Stimulated activated naive CD8-positive, alpha-beta T cell treated with anti-CD3 and anti-CD28 coated beads, Interleukin-15, Interleukin-2, amounts not matched to agents 100 U/mL and 50 U/mL, for 24 hours (primary cell): Measurements from ENCODE around the gene DPF3.
A peak's percentile ranks its signal among the peaks of the same experiment; 100 is the strongest.

Experiments
- ATAC-seq: fragments of 150-1000 bp; cut with Tn5 transposase; one replicate; pipeline ENCODE4 v1.10.0; 2021
- DNase-seq: peaks from one replicate; pipeline ENCODE4 v3.0.0; 2021

Gene DPF3

DNA sequence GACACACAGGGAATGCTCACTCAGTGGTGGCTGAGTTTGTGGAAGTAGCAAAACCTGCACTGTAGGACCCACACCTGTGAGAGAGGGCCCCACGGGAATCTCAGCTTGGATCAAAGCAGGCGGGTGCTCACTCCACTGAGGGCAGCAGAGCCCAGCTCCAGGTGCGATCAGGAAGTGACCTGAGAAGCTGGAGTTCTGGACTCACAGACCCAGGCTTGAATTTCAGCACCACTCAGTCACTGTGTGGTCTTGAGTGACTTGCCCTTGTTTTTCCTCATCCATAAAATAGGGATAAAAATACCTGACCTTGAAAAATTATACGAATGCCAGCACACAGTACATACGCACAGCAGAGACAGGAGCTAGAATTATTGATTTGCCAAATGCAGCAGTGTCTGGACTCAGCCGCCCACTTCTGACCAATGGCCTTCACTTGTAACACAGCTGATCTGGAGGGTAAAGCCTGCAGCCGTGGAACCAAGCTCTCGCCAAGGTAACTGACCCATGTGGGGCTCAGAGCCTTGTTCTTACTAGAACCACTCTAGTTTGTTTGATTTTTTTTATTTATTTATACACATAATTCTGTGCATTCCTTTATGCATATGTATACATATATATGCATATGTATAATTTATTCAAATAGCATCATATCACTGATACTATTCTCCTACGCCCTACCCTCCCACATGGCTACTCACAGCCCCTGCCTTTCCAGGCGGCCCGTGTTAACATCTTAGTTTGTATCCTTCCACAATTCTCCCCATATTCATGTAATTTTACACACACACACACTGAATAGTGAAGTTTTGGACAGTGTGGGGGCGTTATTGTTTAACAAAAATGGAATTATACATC lies 53.9 kb downstream of the DPF3 start:
- ATAC-seq (no peak), DNase-seq (no peak)

DNA sequence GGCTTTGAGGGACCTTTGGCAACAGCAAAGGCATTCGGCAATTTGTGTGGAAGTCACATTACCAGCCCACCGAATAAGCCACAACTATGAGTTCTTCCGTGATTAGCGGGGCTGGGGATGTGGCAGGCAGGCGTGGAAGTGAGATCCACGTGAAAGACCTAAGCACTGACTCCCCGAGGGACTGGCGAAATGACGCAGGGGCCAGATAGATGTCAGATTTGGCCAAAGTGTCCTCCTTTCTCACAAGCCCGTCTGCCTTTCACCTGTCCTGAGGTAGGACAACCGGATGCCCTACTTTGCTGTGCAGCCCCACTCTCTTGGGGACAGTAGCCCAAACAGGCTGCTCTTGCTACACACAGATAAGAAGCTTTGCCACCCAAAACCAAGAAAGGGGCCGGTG lies 54.5 kb downstream of the DPF3 start:
- no peak for DNase-seq
- ATAC-seq, result no peak

DNA sequence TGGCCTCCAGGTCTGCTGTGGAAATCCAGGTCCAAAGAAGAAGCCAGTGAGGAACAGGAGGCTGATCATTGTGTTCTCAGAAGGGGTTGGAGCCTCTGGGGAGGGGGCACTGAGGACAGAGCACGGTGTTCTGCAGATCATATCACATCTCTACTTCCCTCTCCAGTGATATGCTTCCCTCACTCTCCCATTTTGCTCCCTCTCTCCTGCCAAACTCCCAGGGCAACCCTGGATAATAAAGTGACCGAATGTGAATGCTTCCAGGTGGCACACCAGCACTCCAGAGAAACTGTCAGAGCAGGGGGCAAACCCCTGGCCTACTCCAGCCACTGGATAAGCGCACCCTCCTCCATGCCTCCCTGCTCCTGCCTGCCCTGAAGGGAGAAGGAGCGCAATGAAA lies 57.8 kb downstream of the DPF3 start:
- no peak for ATAC-seq

DNA sequence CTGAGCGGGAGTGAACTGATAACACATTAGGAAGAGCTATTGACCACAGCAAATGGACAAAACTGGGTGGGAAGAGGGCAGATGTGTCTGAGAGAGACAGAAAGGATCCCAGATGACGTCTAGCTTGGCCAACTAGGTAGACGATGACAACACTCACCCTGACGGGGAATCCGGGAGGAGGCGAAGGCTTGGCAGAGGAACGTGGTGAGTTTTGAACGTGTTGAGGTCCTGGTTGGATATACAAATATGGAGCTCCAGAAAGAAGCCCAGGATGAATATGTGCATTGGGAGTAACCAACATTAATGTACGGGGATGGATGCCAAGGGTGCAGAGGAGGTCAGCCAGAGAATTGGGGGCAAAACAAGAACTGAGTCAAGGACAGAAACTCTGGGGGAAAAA lies 60.7 kb downstream of the DPF3 start:
- no peak for DNase-seq
- ATAC-seq, result no peak

More for the DNA sequence above, 57.8 kb downstream of the DPF3 start:
- DNase-seq, result no peak

DNA sequence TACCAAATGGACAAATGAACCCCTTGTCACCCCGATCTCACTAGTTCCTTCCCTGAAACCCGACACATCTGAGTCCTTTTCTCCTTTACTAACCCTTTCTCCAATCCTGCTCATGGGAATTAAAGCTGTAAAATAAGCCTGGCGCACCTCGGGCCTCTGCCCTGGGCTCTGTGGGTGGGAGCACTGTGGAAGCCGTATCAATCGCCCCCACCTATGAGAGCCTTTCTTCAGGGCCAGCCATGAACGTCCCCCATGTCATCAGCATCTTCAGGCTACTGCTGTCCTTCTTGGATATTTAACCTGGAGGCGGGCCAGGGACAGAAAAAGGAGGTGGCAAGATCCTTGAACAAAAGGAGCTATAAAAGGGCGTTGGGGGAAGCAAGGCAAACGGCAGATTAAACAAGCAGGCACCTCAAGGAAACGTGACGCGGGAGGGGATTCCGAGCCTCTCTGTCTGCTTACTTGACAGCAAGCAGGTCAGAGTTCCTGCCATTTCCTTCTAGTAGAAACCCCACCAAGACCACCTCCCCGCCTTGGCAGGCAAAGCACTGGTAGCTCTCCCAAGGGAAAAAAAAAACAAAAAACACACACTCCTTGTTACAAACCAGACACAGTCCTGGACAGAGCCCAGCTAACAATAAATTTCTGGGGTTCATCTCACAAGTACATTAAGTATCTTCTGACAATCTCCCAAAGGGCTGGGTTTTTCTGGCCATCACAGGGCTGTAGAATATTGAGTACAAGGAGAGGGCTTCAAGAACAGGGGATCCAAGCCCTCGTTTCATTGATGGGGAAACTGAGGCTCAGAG lies 62.9 kb downstream of the DPF3 start:
- DNase-seq, result no peak
- no peak for ATAC-seq

DNA sequence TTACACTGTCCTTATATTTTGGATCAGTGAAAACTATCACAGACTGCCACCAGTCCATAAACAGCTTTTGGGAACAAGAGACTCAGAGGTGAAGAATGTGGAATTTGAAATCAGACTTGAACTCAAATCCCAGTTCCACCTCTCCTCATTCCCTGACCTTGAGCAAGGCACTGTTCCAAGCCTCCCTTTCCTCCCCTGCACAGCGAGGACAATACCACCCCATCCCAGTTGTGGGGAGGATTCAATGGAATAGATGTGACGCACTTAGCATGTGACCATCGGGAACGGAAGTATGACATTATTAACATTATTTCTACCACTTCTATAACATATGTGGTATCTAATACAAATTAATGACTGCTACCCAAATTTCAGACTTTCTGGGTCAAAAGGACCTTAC lies 63.5 kb downstream of the DPF3 start:
- DNase-seq (no peak), ATAC-seq (no peak)

DNA sequence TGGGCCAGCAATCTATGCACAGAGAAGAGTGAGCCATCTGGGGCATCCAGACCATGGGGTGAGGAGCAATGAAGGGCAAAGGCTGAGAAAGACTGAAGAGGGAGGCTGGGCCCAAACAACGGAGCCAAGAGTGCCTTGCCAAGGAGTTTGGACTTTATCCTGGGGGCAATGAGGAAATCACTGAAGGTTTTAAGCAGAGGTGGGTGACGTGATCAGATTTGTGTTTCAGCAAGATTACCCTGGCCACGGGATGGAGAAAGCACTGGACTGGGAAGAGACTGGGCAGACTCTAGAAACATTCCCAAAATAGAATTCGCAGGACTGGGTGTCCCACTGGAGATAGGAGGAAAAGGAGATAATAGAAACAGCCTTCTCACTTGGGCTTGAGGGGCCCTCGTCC lies 65.3 kb downstream of the DPF3 start:
- ATAC-seq (no peak), DNase-seq (no peak)

DNA sequence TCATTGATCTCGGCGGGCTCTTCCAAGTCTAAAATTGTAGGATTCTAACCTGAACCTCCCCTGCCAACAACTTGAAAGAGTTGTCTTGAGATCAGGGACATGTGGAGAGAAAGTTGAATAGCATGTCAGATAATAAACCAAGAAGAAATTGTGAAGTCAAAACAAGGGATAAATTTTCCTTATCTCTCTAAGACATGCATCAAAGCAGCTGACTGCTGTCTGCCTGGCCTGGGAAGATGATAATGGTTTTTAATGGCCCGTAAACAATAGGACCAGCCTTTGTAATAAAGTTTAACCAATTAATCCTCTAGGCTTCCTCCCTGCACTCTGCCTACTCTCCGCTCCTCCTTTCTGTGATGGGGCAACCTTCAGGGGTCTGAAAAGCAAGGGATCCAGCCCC lies 67.9 kb downstream of the DPF3 start:
- DNase-seq, result no peak
- ATAC-seq, result no peak

DNA sequence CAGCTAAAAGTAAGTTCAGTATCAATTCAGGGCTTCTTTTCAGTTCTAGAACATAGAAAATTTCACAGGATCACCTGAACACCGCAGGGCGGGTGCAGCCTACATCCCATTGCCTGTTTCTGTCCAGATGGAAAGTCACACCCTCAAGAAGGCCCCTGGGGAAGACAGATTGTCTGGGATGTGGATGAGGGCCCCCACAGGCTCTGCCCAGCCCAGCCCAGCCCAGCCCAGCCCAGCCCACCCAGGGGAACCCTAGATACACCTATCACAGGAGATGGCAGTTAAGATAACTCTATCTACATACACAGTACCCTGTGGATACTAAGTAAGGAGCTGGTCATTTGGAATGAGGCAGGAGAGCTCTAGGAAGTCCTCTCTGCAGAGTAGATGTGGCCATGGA lies 68.4 kb downstream of the DPF3 start:
- DNase-seq (no peak), ATAC-seq (no peak)

DNA sequence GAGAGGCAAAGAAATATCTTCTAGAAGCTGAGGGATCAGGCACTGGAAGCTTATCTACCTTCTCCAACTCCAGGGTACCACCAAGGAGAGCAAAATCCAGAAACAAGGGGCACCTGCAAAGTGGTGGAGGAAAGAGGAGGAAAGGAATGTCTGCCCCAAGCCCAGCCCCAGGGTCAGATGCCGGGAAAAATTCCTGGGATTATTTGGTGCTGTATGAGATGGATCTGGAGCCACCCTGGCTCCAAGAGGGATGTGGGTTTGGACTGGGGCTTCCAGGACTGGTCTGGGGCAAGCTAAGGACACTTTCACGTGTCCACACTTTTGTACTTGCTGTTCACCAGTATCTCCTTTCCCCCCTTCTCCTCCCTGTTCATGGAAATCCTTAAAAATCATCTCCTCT lies 69.8 kb downstream of the DPF3 start:
- ATAC-seq, result no peak
- DNase-seq, result no peak

DNA sequence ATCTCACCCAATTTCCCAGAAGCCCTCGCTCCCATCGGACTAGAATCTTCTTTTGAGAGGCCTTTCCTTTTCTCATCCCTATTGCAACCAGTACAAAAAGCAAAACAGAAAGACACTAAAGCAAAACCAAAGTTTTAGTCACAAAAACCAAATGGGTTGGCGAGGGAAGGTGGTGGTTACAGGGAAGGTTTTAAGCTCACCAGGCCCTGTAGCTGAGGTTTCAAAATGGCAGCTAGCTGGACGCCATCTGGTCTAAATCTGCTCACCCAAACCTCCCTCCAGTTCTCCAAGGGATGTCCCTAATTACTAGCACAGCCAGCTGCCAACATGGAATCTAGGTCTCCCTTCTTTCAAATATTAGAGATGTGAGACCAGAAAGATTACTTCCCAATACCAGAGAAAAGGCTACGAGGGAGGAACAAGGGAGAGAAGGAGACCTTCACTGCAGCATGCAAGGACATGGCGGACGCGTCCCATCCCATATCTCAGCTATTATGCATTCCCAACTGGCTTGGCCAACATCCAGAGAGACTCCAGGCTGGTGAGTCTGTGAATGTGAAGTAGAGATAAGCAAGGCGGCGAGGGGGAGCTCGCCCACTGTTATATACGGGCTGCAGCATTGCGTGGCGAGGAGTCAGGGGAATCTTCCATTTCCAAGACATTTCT lies 70.8 kb downstream of the DPF3 start:
- DNase-seq, result no peak
- no peak for ATAC-seq

DNA sequence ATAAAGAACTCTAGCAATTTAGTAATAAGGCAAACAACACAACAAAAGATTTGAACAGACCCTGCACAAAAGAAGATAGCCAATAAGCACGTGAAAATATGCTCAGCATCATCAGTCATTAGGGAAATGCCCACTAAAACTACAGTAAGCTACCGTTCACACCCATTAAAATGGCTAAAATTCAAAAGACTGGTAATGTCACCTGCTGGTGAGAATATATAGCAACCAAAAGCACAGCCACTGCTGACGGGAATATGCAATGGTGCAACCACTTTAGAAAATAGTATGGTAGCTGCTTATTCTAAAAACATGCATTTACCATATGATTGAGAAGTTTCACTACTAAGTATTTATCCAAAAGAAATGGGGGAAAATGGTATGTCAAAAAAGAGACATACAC lies 74.9 kb downstream of the DPF3 start:
- no peak for ATAC-seq
- DNase-seq, result no peak

DNA sequence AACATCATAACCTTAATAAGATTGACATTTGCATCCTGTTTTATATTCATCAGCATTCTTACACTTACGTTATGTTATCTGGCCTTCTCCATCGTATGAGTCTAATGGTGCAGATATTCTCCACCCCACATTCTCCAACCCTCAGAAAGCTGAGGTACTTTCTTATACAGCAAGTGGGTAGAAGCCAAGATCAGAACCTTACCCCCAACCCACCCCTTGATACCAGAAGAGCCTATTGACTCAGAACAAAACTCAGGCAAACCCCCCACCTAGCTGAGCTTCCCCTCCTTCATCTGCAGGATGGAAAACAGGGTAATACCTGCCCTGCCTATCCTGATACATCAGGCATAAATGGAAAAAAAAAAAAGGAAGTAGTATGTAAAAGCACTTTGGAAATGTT lies 77.6 kb downstream of the DPF3 start:
- ATAC-seq (peak; percentile 55), DNase-seq (no peak)

DNA sequence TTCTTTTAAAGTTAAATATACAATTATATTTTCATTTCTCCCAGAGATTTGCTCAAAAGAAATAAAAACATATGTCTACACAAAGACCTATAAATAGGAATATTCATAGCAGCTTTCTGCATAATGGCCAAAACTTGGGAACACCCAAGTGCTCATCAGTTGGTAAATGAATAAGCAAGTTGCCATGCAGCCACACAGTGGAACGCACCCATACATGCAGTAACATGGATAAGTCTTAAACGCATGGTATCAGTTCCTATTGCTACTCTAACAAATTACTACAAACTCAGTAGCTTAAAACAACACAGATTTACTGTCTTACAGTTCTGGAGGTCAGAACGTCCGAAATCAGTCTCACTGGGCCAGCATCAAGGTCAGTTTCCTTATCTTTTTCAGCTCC lies 78.5 kb downstream of the DPF3 start:
- no peak for ATAC-seq
- no peak for DNase-seq

DNA sequence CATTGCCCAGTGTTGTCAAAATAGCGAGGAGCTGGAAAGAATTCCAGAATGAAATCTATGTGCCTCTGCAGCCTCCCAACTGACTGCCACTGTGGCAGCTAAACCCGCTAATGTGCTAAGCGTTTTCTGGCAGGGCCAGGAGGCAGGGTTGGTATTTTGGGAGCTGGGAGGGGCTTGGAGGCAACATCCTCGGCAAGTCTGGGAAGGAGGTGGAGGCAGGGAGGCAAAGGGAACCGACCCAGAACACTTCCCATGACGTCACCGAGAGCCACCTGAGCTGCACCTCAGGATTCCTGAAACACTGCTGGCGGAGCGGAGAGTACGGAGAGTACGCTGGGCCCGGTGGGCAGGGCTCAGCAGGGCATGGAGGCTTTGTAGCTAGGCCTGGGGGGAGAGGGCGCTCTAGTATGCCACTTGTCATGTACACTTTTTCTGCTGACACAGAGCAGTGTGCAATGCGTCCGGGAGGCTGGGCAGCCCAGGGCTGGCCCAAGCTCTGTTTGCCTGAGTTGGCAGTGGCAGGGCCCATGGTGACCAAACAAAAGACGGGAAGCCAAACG lies 81.5 kb downstream of the DPF3 start:
- DNase-seq, result no peak
- ATAC-seq, result no peak

DNA sequence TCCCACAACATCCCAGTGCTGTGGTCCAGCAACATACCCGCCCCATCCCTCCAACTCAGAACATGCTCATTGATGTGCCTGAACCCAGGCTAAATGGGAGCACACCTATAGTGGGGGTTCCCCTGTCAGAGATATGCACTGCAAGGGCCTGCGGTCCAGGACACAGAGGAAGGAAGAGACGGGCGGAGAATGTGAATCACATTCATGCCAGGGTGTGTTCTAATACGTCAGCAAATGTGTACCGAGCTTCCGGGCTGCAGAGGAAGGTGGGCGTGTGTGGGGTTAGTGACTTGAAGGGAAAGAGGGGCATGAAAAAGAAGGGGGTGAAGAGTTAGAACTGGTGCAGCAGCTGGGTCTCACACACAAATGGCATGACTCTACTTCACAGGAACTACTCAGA lies 83.7 kb downstream of the DPF3 start:
- DNase-seq (peak; percentile 70), ATAC-seq (peak; percentile 99)

DNA sequence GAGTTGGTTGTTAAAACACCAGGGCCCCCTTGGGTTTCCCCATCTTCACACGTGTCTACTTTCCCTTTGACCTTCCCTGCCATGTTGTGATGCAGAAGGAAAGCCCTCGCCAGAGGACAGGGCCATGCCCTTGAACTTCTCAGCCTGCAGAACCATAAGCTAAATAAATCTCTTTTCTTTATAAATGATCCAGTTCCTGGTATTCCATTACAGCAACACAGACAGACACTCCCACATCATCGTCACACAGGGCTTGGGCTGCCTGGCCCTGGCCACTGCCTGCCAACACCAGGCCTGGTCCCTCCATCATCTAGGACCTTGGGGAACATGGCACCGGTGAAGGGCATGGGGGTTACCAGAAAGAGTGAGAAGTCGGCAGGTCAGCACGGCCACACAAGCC lies 84.8 kb downstream of the DPF3 start:
- ATAC-seq (no peak), DNase-seq (no peak)

DNA sequence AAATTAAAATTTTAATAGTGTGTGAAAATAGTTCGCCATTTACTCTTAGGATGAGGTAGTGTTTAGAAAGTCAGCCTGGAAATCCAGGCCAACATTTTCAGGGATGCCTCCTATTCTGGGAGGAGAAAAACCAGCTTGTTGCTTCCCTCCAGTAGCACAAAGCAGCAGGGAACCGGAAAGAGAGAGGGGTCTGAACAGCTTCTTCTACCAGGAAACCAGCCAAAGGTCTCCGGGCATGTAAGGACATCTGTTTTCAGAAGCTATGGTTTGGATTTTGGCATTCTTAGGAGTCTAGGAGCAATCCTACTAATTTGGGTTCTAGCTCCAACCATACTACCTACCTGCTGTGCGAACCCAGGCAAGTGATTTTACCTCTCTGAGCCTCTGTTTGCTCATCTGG lies 85.3 kb downstream of the DPF3 start:
- DNase-seq (no peak), ATAC-seq (no peak)

DNA sequence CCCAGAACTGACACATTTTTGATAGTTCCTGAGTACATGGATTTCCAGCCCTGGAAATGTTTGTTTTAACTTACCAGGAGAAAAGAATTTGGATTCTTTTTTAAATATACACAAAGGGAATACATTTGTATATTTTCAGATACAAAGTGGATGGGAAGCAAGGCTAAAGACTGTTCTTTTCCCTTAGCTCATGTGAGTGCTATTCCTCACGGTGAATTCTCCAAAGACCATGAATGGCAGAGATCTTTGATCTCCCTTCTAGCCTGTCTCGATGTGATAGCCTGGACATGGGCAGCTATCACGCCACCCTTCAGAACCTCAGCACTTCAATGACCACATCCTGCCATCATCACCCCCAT lies 91.3 kb downstream of the DPF3 start:
- no peak for ATAC-seq
- no peak for DNase-seq

DNA sequence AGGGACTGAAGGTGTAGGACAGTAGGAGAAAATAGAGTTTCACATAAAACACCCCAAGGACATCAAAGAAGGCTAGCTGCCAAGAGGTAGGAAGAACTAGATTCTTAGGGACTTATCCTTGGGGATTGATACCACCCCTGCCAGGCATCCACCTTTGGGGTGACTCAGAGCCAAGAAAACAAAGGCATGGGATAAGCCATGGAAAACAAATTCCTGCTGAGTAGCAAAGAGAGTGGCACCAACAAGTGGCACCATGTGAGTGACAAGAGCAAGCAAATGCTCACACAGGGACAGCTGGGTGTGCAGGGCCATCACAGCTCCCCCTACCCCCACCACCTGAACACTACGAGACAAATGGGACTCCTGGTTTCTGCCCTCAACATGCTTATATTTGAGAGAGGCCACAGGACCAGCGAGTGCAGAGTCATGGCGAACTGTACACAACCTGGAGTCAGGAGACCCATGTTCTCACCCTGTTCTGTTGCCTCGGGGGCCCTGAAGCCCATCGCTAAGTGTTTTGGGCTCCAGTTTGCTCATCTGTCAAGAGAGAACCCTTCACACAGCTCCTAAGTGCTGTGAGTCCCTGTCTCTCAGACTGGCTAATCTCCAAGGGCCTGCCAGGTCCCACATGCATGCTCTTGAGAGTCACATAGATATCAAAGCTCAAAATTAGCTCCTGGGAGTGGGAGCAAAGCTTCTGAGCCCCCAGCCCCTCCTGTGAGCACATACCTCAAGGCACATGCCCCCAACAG lies 91.9 kb downstream of the DPF3 start:
- DNase-seq (no peak), ATAC-seq (no peak)

DNA sequence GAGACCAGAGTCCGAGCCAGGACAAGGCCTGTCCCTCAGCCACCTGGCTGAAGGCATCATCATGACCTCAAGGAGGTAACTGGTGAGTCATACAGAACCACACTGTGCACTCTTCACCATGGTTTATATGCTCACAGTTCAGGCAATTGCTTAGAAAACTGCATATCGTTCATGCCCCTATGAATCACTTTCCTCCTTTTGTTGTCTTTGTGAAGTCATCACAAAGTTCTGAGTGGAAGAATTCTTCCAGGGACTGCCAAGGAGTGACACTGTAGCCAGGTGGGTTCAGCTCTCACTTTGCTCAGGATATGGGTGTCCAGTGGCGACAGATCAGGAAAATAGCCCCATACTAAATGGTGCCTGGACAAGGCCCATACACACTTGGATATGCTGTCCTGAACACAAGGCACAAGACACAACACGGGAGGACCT lies 92.5 kb downstream of the DPF3 start:
- no peak for DNase-seq
- peak; percentile 89 for ATAC-seq

DNA sequence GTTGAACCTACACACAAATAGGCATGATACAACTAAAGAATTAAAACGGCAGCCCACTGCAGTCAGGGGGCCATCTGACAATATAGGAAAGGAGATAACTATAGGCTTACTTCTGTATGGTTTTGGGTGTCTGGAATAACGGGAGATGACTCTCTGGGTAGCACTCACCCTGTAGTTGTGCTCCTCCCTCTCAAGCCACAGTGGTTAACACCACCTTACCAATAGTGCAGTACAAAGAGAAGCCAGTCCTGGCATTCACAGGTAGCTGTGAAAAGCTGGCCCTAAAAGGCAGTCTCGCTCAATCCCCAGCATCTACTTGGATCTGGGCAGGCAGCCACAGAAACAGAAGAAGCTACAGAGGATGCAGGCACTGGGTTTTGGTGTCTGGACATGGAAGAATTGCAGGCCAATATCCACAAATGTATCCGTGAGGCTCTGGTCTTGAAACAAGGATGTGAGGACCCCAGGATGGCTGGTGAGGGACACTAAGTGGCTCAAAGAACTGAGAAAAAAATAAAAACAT lies 93.0 kb downstream of the DPF3 start:
- ATAC-seq (no peak), DNase-seq (no peak)
